HPDE6-E6E7 (cell line): ENCODE data around the gene LETM1.

Experiments
- DNase-seq: peaks from one replicate; pipeline ENCODE4 v3.0.0; 2011; ENCODE audit warnings: missing footprints; ENCODE audit errors: extremely low spot score

LETM1 gene

DNA sequence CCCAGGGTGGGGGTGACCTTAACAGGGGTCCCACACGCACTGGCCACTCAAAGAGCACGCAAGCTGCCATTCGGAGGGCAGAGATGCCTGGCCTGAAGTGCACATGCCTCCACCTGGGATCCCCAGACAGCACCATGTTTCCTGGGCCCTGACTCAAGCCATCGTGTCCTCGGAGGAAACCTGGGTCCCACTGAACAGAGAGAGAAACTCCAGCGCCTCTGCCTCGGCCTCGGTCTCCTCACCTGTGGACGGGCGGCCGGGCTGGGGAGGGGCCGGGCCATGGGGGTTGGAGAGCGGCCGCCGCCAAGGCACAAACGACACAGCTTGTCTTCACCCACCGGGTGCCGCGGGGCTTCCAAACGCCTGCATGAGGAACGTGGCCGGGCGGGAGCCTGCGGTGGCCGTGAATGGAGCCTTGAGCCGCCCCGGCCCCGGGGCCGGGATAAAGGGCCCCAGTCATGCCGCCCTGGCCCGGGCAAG, 92.8 kb downstream of the LETM1 start:
- DNase-seq = no peak

DNA sequence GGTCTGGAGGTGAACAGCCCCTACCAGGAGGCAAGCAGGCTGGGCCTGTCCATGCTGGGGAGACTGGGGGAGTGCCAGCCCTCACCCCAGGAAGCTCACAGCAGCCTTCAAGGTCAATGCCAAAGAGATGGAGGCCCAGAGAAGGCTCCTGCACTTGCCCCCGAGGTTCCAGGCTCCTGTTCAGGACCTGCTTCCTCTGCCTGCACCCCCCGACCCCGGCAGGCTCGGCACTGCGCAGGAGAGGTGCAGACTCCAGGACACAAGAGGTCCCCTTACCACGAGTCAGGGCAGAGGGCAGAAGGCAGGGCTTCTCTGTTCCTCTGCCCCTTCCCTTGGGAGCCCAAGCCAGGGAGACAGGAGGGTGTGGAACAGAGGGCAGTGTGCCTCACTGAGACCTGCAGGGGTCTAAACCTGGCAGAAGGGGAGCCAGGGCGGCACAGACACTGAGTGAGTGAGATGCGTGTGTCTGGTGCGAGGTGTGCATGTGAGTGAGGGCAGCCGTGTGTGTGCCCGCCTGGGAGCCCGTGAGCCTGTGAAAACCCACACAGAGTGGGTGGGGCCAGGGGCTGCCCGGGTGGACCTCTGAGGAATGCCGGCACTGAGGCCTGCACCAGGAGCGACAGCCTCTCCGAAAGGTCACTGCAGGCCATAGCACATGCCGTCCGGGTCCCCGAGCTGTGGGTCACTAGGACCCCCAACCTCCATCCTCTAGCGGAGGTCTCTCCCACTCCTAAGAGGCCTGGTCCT, 93.5 kb downstream of the LETM1 start:
- DNase-seq = no peak
